Esophagus squamous epithelium (tissue), 5 donors: Measurements from ENCODE around the gene SNED1. TPM values are rescaled to one million over a fixed set of nuclear protein-coding genes. Genes with fewer than 3 reads are reported as not detected.

Experiments
- DNase-seq: peaks from one replicate; lab custom pipeline; 2025; lab: John Stamatoyannopoulos, UW
- H3K27ac ChIP-seq, 4 donors: fragments of 200-600 bp; sonication (generic); one replicate each; pipeline ENCODE4 v1.5.1; 2016 to 2019; ENCODE audit warnings: mild to moderate bottlenecking in 1 of 4
- H3K27me3 ChIP-seq, 4 donors: fragments of 200-600 bp; sonication (generic); 1 replicate in 3 of 4; 2 replicates in 1 of 4; pipeline versions ENCODE4 v1.5.1 to v1.6.0; 2017 to 2021; ENCODE audit warnings: antibody characterized with exemption in 1 of 4
- H3K36me3 ChIP-seq, 3 donors: fragments of 200-600 bp; sonication (generic); one replicate each; pipeline ENCODE4 v1.5.1; 2016 to 2019
- H3K4me1 ChIP-seq, 3 donors: fragments of 200-600 bp; sonication (generic); one replicate each; pipeline ENCODE4 v1.5.1; 2017 to 2019
- H3K4me3 ChIP-seq, 4 donors: fragments of 200-600 bp; sonication (generic); 1 replicate in 3 of 4; 2 replicates in 1 of 4; pipeline ENCODE4 v1.5.1; 2016 to 2019; ENCODE audit warnings: mild to moderate bottlenecking in 2 of 4, moderate library complexity in 1 of 4
- H3K9me3 ChIP-seq, 3 donors: fragments of 200-600 bp; sonication (generic); one replicate each; pipeline ENCODE4 v1.5.1; 2016 to 2019
- CTCF ChIP-seq, 6 experiments: fragments of 450-650 bp in 4 of 6; fragments of 200-600 bp in 2 of 6; sonication (generic) in 2 of 6; IDR thresholded peaks; one replicate each; pipeline ENCODE4 v1.5.1; 2016 to 2019; ENCODE audit warnings: antibody characterized with exemption in 6 of 6, mild to moderate bottlenecking in 4 of 6, moderate library complexity in 4 of 6
- POLR2A ChIP-seq, 4 donors: fragments of 450-650 bp; IDR thresholded peaks; one replicate each; pipeline ENCODE4 v1.6.1; 2017; ENCODE audit warnings: antibody characterized with exemption in 4 of 4, mild to moderate bottlenecking in 4 of 4, moderate library complexity in 3 of 4
- WGBS, 2 donors: methylation state at CpG; one replicate each; pipeline ENCODE4 v1.1.5; 2018; 5-methylcytosine and 5-hydroxymethylcytosine counted together
- intact Hi-C: fragments of 100-400 bp; cut with DNase I; formaldehyde crosslinking; loops from one replicate; pipeline ENCODE4 v1.15.0; 2022
- total RNA-seq, 4 donors: library from RNA; depleted of rRNA; stranded (reverse); fragments of >200 nt; gene quantifications; one replicate each; pipeline ENCODE4 v1.1.0, GENCODE V29; 2016
- donor health status: DM: yes; HTN: yes; CAD: no.

Gene SNED1
- total RNA-seq, 4 donors from 2014 or later = 3.3 to 13.9 (median 4.8) TPM

- no peak for TF ChIP-seq CTCF (IDR thresholded peaks at IDR 0.05)
- TF ChIP-seq POLR2A (IDR thresholded peaks at IDR 0.05) = no peak
- Histone ChIP-seq H3K27ac (no peak overlapping the region), H3K9me3 (no peaks in the 10 kb centered on the region), H3K36me3 (peaks cover 0 to 79% (median 0%) of the 10 kb centered on the region in 3 donors), H3K4me3 (no peak overlapping the region), H3K4me1 (peaks cover under 1 to 14% (median 10%) of the 10 kb centered on the region in 3 donors), H3K27me3 (peaks cover 0 to 10% (median 0%) of the 10 kb centered on the region in 4 donors)
- intact Hi-C loops = no loop called here
- no peak for DNase-seq
- WGBS, 2 donors = 81 to 82% methylated on average over 3 to 12 of the region's 25 CpGs
These were observed 69.9 kb downstream of the SNED1 start for GRCh38 chr2:241068136-241068941.

GRCh38 chr2:241068942-241069810, 70.8 kb downstream of the SNED1 start:
- 82 to 89% methylated on average over 3 to 8 of the region's 28 CpGs for WGBS, 2 donors
- DNase-seq = no peak
- H3K27me3 ChIP-seq = peaks cover 0 to 3% (median 0%) of the 10 kb centered on the region in 4 donors
- no peak overlapping the region for H3K27ac ChIP-seq
- peaks cover 0 to 88% (median 5%) of the 10 kb centered on the region in 3 donors for H3K36me3 ChIP-seq
- H3K9me3 ChIP-seq = no peaks in the 10 kb centered on the region
- H3K4me3 ChIP-seq = no peak overlapping the region
- peaks cover 0 to 6% (median 3%) of the 10 kb centered on the region in 3 donors for H3K4me1 ChIP-seq
- intact Hi-C loops = no loop called here
- TF ChIP-seq CTCF (IDR thresholded peaks at IDR 0.05) (no peak), POLR2A (IDR thresholded peaks at IDR 0.05) (no peak)

GRCh38 chr2:241069821-241070281, 71.4 kb downstream of the SNED1 start:
- intact Hi-C loops = no loop called here
- H3K36me3 ChIP-seq = peaks cover 0 to 94% (median 5%) of the 10 kb centered on the region in 3 donors
- H3K4me3 ChIP-seq = no peak overlapping the region
- no peak for DNase-seq
- TF ChIP-seq POLR2A (IDR thresholded peaks at IDR 0.05) (no peak), CTCF (IDR thresholded peaks at IDR 0.05) (no peak)
- H3K4me1 ChIP-seq = no peaks in the 10 kb centered on the region
- H3K9me3 ChIP-seq = no peaks in the 10 kb centered on the region
- no peaks in the 10 kb centered on the region for H3K27me3 ChIP-seq
- WGBS, 2 donors = 100% methylated on average over 1 of the region's 26 CpGs; no CpG with 5 or more reads in 1 of the 2 donors
- no peak overlapping the region for H3K27ac ChIP-seq

GRCh38 chr2:241070361-241070760, 71.9 kb downstream of the SNED1 start:
- no peak for DNase-seq
- Histone ChIP-seq H3K4me1 (no peaks in the 10 kb centered on the region), H3K27me3 (no peaks in the 10 kb centered on the region), H3K4me3 (no peak overlapping the region), H3K9me3 (no peaks in the 10 kb centered on the region), H3K36me3 (peaks cover 0 to 97% (median 5%) of the 10 kb centered on the region in 3 donors), H3K27ac (no peak overlapping the region)
- WGBS, 2 donors = 85 to 90% methylated on average over 7 to 10 of the region's 13 CpGs
- no peak for TF ChIP-seq POLR2A (IDR thresholded peaks at IDR 0.05)
- TF ChIP-seq CTCF (IDR thresholded peaks at IDR 0.05) = no peak
- intact Hi-C loops = no loop called here
